Endodermal cell (in vitro differentiated cells): ENCODE measurements around the gene CRYL1. TPM values are rescaled to one million over a fixed set of nuclear protein-coding genes. Genes with fewer than 3 reads are reported as not detected.

ENCODE experiments used
- DNase-seq: peaks from one replicate; pipeline ENCODE4 v3.0.0-alpha.2; 2017
- H3K27ac ChIP-seq: 2 replicates; pipeline ENCODE4 v1.5.1; 2013; ENCODE audit warnings: mild to moderate bottlenecking, low read depth, low read length, moderate library complexity
- H3K27me3 ChIP-seq: 2 replicates; pipeline ENCODE4 v1.6.1; 2013; ENCODE audit warnings: mild to moderate bottlenecking, low read length, moderate library complexity; ENCODE audit not compliant: insufficient read depth, control insufficient read depth, poor library complexity, severe bottlenecking
- H3K36me3 ChIP-seq: 2 replicates; pipeline ENCODE4 v1.7.0; 2013; ENCODE audit warnings: mild to moderate bottlenecking, low read length, moderate library complexity; ENCODE audit not compliant: control insufficient read depth, insufficient read depth
- H3K4me1 ChIP-seq: one replicate; pipeline ENCODE4 v1.7.0; 2013; ENCODE audit warnings: low read length; ENCODE audit not compliant: control insufficient read depth, insufficient read depth
- H3K4me3 ChIP-seq: 2 replicates; pipeline ENCODE4 v1.5.1; 2013; ENCODE audit warnings: mild to moderate bottlenecking, low read length, moderate library complexity
- H3K9ac ChIP-seq: 2 replicates; pipeline ENCODE4 v1.6.1; 2013; ENCODE audit warnings: mild to moderate bottlenecking, low read length, moderate library complexity; ENCODE audit not compliant: poor library complexity, severe bottlenecking; ENCODE audit errors: extremely low read depth
- H3K9me3 ChIP-seq: 2 replicates; pipeline ENCODE4 v1.6.1; 2013; ENCODE audit warnings: mild to moderate bottlenecking, low read length, moderate library complexity; ENCODE audit not compliant: control insufficient read depth
- H3K27ac Mint-ChIP-seq: 2 replicates; pipeline ENCODE4 v1.8.0; 2020; ENCODE audit warnings: mixed read lengths
- H3K27me3 Mint-ChIP-seq: 2 replicates; pipeline ENCODE4 v1.8.0; 2021; ENCODE audit warnings: mild to moderate bottlenecking, mixed read lengths; ENCODE audit not compliant: insufficient read depth
- H3K36me3 Mint-ChIP-seq: 2 replicates; pipeline ENCODE4 v1.8.0; 2020; ENCODE audit warnings: low read depth, mixed read lengths
- H3K4me1 Mint-ChIP-seq: 2 replicates; pipeline ENCODE4 v1.8.0; 2020; ENCODE audit warnings: mixed read lengths
- H3K4me3 Mint-ChIP-seq: 2 replicates; pipeline ENCODE4 v1.8.0; 2020; ENCODE audit warnings: mild to moderate bottlenecking, moderate library complexity, mixed read lengths
- H3K9me3 Mint-ChIP-seq: 2 replicates; pipeline ENCODE4 v1.8.0; 2020; ENCODE audit warnings: mild to moderate bottlenecking, mixed read lengths
- CTCF ChIP-seq: fragments of 200-600 bp; sonication (generic); conservative IDR thresholded peaks from 2 replicates; pipeline ENCODE4 v1.5.0; 2021; ENCODE audit warnings: antibody characterized with exemption, mild to moderate bottlenecking
- WGBS, 2 experiments: methylation state at CpG; one replicate each; pipeline versions ENCODE4 v1.1.5 to v1.1.7; 2013; ENCODE audit warnings: missing lambda C conversion rate in 2 of 2, mixed read lengths in 1 of 2; ENCODE audit not compliant: insufficient coverage in 1 of 2, insufficient read length in 1 of 2; 5-methylcytosine and 5-hydroxymethylcytosine counted together
- total RNA-seq, 2 donors: library from RNA; stranded (reverse); fragmentation: NEBNext Ultra II Directional in 1 of 2; extraction: Animal tissue kit (Norgen Biotek cat#: 25700) in 1 of 2; gene quantifications; 2 replicates in 1 of 2; 3 replicates in 1 of 2; pipeline ENCODE4 v1.2.1, GENCODE V29; 2021

CRYL1 gene
- total RNA-seq, 2 donors from 2014 or later, result 1.7 to 4.1 TPM

DNA sequence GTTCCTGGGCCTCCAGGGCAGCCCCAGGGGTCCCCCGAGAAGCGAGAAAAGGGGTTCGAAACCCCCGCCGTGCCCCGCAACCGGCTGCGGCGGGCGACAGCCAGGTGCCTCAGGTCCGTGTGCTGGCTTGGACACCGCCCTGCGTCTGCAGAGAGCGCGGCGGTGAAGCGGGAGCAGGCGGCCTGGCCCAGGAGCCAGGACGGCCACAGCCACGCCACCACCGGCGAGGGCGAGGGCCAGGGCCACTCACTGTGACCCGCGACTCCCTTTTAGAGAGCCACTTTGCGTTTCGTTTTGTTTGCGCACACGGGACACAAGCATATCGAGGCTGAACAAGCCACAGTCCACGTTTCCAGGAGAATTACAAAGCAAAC is 110.4 kb downstream of the CRYL1 start:
- H3K27ac ChIP-seq, result no peak overlapping the region
- Mint-ChIP-seq H3K27ac (no peak overlapping the region), H3K9me3 (no peaks in the 10 kb centered on the region), H3K4me1 (peaks cover 6% of the 10 kb centered on the region), H3K27me3 (peaks cover 36% of the 10 kb centered on the region), H3K4me3 (no peak overlapping the region), H3K36me3 (no peaks in the 10 kb centered on the region)
- no peaks in the 10 kb centered on the region for H3K36me3 ChIP-seq
- TF ChIP-seq CTCF, result no peak
- no peaks in the 10 kb centered on the region for H3K9me3 ChIP-seq
- WGBS, 2 experiments, result 95% methylated on average over 18 to 31 of the region's 31 CpGs
- H3K27me3 ChIP-seq, result no peaks in the 10 kb centered on the region
- no peak overlapping the region for H3K9ac ChIP-seq
- no peaks in the 10 kb centered on the region for H3K4me1 ChIP-seq
- no peak for DNase-seq
- H3K4me3 ChIP-seq, result no peak overlapping the region

DNA sequence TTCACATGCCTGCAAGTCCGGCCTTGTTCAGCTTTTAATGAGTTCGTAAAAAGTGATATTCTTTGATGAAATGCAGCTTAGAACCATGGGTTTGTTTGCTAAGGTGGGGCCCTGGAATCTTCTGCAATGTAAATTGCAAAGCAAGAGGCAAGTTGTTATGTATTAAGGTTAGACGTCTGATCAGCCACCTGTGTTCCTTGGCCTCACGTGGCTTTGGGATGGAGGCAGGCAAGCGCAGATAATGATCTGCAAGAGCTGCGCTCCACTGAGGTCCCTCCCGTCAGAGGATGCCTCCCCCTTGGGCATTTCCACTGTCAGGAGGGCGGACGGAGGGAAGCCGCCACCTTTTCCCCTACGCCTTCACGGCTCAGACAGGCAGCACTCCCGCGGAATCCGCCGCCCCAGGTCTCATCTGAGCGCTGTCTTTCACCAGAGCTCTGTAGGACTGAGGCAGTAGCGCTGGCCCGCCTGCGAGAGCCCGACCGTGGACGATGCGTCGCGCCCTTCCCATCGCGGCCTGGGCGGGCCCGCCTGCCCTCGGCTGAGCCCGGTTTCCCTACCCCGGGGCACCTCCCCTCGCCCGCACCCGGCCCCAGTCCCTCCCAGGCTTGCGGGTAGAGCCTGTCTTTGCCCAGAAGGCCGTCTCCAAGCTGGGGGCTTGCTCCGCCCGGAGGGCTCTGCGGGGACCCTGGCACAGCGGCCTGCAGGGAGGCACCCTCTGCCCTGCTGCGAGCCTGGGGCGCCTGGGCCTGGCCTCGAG is 110.9 kb downstream of the CRYL1 start:
- TF ChIP-seq CTCF, result no peak
- Mint-ChIP-seq H3K4me1 (peaks cover 6% of the 10 kb centered on the region), H3K27ac (no peak overlapping the region), H3K4me3 (peak overlapping the region; percentile 26), H3K36me3 (no peaks in the 10 kb centered on the region), H3K27me3 (peaks cover 36% of the 10 kb centered on the region), H3K9me3 (no peaks in the 10 kb centered on the region)
- Histone ChIP-seq H3K9ac (no peak overlapping the region), H3K36me3 (no peaks in the 10 kb centered on the region), H3K27me3 (no peaks in the 10 kb centered on the region), H3K9me3 (no peaks in the 10 kb centered on the region), H3K4me1 (no peaks in the 10 kb centered on the region), H3K27ac (no peak overlapping the region), H3K4me3 (no peak overlapping the region)
- WGBS, 2 experiments, result 89 to 96% methylated on average over 33 to 45 of the region's 45 CpGs
- DNase-seq, result peak; percentile 75

GRCh38 chr13:20412691-20413355 is 112.8 kb downstream of the CRYL1 start:
- peak; percentile 73 for DNase-seq
- Histone ChIP-seq H3K9me3 (no peaks in the 10 kb centered on the region), H3K27ac (no peak overlapping the region), H3K4me3 (no peak overlapping the region), H3K4me1 (no peaks in the 10 kb centered on the region), H3K27me3 (no peaks in the 10 kb centered on the region), H3K9ac (no peak overlapping the region), H3K36me3 (no peaks in the 10 kb centered on the region)
- Mint-ChIP-seq H3K36me3 (no peaks in the 10 kb centered on the region), H3K9me3 (no peaks in the 10 kb centered on the region), H3K27ac (no peak overlapping the region), H3K27me3 (peaks cover 36% of the 10 kb centered on the region), H3K4me3 (no peak overlapping the region), H3K4me1 (peaks cover 6% of the 10 kb centered on the region)
- no peak for TF ChIP-seq CTCF
- 38 to 48% methylated on average over 3 to 7 of the region's 7 CpGs for WGBS, 2 experiments
